GM08714 (cell line): ENCODE results near the gene FBXO9.
A peak's percentile ranks its signal among the peaks of the same experiment; 100 is the strongest.

Source experiments
- H3K4me3 ChIP-seq: fragments of 200-500 bp; sonication (Bioruptor generic); 2 replicates; pipeline ENCODE4 v1.5.1; 2014; ENCODE audit warnings: mild to moderate bottlenecking, low read length, inconsistent platforms
- ZNF274 ChIP-seq: IDR thresholded peaks from 2 replicates; pipeline ENCODE4 v1.6.1; 2012; ENCODE audit warnings: mild to moderate bottlenecking, low read depth, low read length

The FBXO9 gene

DNA sequence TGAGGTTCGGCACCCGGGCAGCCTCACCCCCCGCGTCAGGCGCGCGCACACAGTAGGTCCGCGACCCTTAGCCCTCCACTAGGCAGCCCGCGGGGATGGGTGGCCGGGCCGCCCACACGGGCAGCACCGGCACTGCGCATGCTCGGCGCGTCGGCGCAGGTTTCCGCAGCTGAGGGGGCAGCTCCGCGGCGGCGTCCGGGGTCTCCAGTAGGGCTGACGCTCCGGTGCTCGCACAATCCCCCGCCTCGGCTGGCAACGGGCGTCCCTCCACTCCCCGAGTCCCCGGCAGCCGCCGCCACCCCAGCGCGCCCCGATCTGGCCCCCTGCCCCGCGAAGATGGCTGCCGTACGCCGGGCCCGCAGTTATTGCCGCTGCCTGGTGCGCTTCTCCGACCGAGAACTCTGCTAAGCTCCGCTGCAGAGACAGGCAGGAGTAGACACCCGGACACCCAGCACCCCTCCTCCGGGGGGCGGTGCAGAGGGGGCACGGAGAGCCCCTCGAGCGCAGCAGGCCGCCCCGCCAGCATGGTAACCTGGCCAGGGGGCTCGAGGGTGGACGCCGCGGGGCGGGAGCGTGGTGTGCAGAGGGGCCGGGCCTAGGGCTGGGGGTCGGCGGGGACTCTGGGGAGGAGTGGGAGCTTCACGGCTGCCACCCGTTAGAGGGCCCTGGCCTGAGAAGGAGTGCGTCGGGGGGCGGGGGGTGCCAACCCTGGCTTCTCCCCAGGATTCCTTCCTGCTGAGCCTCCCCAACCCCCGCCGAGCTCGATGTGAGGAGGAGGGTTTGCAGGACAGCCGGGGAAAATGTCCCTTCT is at the start of gene FBXO9:
TSS of gene FBXO9 (plus strand) at position 139 of the 811 bp plus-strand sequence. CDS start at position 525, 386 bp downstream.
- peak within 1 kb of the TSS; percentile 87 for H3K4me3 ChIP-seq
- TF ChIP-seq ZNF274 = no peak

GRCh38 chr6:53015486-53015885 is 49.7 kb upstream of the FBXO9 start:
- TF ChIP-seq ZNF274 = no peak
- H3K4me3 ChIP-seq = no peak overlapping the region

- TF ChIP-seq ZNF274 = no peak
- H3K4me3 ChIP-seq = no peak overlapping the region
Observed at GRCh38 chr6:53018446-53018845, 46.8 kb upstream of the FBXO9 start.

GRCh38 chr6:53020005-53020744 is 45.0 kb upstream of the FBXO9 start:
- no peak overlapping the region for H3K4me3 ChIP-seq
- no peak for TF ChIP-seq ZNF274

DNA sequence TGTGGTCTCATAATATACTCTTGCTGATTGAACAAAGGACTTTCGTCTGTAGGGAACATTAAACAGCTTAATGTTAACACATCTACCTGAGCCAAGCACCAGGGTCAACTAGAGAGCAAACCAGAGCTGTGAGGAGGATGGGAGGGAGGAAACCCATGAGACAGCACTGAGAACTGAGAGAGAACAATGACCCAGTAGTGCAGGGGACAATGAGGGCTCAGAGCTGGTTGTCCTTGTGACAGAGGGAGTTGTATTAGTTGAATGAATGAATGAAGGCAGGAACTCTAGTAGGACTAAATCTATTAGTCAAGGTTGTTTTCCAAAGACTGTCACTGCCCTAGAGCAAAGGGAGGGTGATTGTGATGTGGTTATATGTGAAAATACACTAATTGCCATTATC is 41.9 kb upstream of the FBXO9 start:
- no peak overlapping the region for H3K4me3 ChIP-seq
- no peak for TF ChIP-seq ZNF274

DNA sequence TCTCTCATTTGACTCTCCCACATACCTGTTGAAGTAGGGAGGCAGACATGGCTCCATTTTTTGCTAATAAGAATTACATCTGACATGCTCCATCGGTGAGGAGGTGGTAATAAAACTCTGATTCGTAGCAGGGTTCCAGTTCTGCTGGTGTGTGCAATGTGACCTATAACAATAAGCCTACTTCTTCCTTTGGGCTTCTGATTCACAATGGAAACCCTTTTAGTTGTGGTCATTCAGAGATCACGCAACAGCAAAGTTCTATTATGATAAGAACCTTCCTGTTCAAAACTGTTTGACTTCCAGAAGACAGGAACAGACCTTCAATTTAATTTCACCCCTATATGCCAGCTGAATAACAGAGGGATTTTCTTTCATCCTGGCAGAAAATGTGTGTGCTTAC is 38.7 kb upstream of the FBXO9 start:
- TF ChIP-seq ZNF274 = no peak
- H3K4me3 ChIP-seq = no peak overlapping the region

- H3K4me3 ChIP-seq = no peak overlapping the region
- TF ChIP-seq ZNF274 = no peak
Observed at GRCh38 chr6:53027131-53027718, 38.0 kb upstream of the FBXO9 start.

- no peak for TF ChIP-seq ZNF274
- H3K4me3 ChIP-seq = no peak overlapping the region
Observed at GRCh38 chr6:53028467-53028866, 36.7 kb upstream of the FBXO9 start.

- TF ChIP-seq ZNF274 = no peak
- H3K4me3 ChIP-seq = no peak overlapping the region
Observed at GRCh38 chr6:53029257-53029656, 35.9 kb upstream of the FBXO9 start.

- TF ChIP-seq ZNF274 = no peak
- no peak overlapping the region for H3K4me3 ChIP-seq
Observed at GRCh38 chr6:53029761-53030160, 35.4 kb upstream of the FBXO9 start.

DNA sequence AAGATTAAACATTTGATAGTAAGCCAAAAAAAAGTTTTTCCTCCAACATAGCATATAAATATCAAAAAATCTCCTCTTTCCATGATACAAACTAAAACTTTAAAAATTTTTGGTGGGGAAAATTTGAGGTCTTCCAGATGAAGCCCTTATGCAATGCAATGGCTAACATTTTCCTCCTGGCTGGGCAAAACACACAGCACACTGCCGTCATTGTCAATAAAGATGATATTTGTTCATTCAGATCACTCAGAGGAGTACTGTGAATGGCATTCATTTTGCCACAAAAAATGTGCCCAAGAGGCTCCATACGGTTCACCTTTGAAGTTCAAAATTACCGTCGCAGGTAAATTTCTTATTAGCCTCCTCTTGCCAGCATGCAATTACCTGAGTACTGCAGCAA is 33.9 kb upstream of the FBXO9 start:
- no peak overlapping the region for H3K4me3 ChIP-seq
- no peak for TF ChIP-seq ZNF274

- TF ChIP-seq ZNF274 = no peak
- H3K4me3 ChIP-seq = no peak overlapping the region
Observed at GRCh38 chr6:53032849-53033248, 32.4 kb upstream of the FBXO9 start.

DNA sequence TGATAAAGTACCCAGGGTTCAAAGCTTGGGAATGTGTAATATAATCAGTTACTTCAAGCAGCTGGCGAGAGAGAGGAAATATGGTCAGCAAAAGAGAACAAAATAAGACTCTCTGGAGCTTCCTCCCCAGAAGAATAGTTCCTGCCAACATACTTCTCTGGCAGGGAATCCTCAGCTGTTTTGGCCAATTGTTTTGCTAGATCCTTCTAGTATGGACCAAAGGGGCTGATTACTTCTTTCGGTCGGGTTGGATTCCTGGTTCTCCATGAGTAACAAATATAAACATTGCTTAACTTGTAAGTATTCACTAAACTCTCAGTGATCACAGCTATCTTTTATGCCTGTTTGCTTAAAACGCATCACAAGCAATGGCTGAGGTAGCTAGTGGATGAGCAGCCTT is 31.4 kb upstream of the FBXO9 start:
- TF ChIP-seq ZNF274 = no peak

DNA sequence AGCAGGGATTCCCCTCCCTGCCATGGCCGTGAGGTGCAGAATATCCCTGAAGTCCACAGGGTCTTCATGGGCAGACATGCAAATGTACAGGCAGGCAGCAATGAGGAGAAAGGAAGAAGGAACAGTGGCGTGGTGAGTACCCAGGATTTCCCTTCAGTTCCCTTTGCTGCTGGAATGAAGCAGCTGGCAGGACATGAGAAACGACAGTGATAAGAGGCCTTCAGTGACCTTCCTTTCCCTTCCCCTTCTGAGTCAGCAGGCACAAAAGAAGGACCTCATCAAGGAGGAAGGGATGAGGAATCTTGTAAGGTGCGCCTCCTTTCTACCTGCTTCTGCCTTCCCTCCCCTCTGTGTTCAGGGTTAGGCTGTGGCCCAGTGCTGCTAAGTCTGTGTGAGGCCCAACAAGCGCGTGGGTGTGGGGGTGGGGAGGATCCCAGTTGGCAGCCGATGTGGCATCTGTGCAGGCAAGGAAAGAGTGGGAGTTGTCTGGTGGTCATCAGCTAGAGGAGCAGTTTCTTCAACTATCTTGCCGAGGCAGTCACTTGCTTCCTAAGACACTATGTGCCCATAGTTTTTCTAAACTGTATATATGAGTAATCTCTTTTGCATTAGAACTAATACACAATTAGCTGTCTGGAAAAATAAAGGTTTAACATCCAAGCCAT is 29.5 kb upstream of the FBXO9 start:
- no peak overlapping the region for H3K4me3 ChIP-seq
- no peak for TF ChIP-seq ZNF274

More for the DNA sequence above, 31.4 kb upstream of the FBXO9 start:
- no peak overlapping the region for H3K4me3 ChIP-seq
